GM21447 (cell line): Measurements from ENCODE around the gene NPPB.

ENCODE experiments used
- ATAC-seq: cut with Tn5 transposase; IDR thresholded peaks from one replicate; pipeline ENCODE4 v1.9.1; 2021; ENCODE audit not compliant: unreplicated experiment

The NPPB gene

DNA sequence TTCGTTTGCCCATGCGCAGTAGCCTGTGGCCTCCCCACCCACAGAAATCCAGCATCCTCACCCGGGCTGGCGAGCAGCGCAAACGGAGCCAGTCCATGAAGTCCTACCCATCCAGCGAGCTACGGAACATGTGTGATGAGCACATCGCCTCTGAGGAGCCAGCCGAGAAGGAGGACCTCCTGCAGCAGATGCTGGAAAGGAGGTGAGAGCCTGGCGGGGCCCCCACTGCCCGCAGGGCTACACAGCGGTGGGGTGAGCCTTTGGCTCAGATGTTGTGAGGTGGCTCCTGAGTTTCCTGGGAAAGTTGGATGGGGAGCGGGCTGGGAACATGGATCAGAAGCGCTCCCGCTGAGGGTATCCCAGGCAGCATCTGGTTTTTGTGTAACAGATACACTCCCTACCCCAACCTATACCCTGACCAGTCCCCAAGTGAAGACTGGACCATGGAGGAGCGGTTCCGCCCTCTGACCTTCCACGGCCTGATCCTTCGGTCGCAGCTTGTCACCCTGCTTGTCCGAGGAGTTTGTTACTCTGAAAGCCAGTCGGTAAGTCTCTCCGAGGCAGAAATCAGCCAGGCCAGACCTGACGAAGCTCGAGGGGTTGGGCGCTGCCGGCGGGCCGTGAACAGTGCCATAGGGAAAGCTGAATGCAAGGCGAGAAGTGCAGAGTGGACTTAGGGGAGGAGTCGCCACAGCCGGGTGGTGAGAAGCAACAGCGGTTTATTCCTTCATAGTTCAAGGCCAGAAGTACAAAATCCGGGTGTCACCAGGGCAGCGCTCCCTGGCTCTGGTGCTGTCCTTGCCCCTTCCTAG lies 21.6 kb downstream of the NPPB start:
- ATAC-seq = no peak

DNA sequence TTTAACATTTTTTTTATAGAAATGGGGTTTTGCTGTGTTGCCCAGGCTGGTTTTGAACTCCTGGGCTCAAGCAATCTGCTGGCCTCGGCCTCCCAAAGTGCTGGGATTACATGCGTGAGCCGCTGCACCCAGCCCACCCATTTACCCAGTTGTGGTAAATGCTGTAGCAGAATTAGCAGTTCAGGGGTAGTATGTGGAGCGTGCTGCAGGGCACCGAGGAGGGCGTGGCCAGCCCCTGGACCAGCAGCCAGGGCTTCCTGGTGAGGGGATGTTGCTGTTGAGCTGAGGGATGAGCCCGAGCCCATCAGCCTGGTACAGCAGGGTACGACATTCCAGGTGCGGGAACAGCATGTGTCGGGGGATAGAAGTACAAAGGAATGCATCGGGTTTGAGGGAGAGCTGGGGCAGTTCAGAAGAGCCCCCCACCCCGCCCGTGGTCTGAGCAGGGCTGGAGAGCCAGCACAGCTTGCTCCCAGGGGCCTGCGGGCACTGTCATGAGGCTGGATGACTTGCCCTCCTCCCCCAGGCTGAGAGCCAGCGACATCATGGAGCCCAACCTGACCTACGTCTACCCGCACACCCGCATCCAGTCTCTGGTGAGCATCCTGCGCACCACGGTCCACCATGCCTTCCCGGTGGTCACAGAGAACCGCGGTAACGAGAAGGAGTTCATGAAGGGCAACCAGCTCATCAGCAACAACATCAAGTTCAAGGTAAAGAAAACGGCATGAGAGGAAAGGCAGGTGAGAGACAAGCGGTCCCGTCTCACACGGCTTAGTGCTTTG lies 23.1 kb downstream of the NPPB start:
- ATAC-seq = no peak

DNA sequence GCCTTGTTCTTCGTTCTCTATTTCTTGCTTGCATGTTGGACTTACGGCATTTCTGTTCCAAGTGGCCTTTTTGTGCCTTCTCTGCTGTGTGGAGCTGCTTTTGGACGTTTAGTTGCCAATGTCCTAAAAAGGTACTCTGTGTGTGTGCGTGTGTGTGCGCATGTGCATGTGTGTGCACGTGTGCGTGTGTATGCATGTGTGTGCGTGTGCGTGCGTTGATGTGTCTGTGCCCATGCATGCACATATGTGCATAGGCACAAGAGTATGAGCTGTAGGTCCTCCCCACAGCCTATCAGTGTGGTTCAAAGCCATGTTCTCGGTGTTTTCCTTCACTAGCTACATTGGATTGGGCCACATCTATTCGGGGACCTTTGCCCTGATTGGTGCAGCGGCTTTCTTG lies 24.8 kb downstream of the NPPB start:
- no peak for ATAC-seq

DNA sequence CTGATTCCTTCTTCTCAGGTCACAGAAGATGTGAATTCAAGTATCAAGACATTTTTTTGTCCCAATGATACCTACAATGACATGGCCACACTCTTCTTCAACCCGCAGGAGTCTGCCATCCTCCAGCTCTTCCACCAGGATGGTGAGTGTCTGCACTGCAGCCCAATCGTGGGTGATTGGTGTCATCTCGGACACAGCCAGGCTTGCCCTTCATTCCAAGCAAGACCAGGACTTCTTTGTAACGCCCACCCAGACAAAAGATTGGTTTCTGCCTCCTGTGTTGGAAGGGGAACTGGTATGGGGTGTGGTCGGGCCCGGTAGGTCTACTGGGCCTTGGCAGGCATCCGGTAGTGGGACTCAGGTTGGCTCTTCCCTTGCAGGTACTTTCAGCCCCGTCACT lies 25.2 kb downstream of the NPPB start:
- no peak for ATAC-seq

DNA sequence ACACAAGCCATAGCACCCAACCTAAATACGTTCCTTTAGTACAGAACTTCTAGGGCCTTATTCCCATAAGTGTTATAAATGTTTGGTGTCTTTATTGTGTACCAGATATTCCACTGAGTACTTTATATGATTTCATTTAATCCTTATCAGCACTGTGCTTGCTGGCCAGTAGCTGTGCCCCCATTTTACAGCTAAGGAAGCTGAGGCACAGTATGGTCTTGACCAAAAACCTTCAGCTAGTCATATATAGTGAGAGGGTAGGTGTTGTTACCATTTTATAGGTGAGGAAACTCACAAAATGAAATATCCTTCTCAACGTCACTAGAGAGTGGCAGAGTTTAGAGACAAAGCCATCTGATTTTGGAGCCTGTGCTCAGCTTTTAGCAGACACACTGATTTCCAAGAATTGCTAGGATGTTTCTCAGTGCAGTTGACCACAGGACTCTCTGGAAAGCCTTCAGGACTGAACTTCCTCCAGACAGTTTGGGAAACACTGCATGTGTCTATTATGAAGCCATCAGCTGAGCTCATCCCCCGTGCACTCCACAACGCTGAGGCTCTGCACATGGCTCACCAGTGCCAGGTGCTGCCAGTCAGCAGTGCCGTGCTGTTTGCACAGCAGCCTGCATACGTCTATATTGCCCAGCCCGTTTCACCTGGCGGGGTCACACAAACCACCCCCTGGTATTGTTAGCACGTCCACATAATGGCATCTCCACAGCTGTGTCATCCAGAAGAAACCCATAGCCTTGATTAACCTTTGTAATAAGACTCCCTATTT lies 26.6 kb downstream of the NPPB start:
- ATAC-seq = no peak

DNA sequence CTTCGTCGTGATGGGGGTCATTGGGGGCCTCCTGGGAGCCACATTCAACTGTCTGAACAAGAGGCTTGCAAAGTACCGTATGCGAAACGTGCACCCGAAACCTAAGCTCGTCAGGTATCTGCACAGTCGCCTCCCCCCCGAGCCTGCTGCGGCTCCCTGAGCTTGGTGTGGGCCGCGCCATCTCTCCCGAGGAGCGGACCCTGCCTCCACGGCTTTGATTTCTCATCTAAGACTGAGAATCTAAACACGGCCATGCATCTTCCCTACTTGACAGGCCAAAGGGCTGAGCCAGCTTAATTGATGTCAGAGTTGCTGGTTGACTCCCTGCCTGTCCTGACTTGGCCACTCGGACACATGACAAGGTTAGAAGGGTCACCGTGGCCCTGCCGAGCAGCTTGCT lies 30.2 kb downstream of the NPPB start:
- no peak for ATAC-seq

DNA sequence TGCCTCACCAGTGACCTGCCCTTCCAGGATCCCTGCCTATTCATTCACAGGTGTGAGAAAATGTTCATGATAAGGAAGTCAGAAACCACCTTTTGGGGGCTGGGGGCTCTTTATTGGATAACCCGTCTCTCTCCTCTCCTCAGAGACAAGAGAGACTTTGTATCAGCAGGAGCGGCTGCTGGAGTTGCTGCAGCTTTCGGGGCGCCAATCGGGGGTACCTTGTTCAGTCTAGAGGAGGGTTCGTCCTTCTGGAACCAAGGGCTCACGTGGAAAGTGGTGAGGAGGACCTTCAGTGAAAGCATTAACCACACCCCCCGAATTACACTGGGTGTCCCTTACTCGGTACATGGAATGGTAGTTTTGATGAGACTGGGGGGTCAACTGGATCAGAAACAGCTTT lies 31.8 kb downstream of the NPPB start:
- no peak for ATAC-seq

DNA sequence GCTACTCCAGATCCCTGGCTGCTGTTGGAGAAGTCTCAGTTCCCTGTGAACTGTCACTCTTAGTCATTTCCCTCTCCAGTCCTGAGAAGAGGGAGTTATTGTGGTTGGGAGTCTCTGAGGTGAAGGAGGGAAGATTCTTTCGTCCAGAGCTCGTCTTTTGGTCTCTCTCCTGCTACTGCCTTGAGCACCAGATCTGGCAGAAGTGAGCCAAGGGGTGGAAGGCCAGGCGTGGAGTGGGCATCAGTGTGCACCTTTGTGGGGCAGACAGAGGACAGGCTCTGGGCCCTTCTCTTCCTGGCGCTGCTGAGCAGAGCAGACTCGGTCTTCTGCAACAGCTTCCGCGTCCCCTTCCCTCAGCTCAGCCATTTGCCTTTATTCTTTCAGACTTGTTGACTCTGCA lies 33.6 kb downstream of the NPPB start:
- ATAC-seq = no peak

DNA sequence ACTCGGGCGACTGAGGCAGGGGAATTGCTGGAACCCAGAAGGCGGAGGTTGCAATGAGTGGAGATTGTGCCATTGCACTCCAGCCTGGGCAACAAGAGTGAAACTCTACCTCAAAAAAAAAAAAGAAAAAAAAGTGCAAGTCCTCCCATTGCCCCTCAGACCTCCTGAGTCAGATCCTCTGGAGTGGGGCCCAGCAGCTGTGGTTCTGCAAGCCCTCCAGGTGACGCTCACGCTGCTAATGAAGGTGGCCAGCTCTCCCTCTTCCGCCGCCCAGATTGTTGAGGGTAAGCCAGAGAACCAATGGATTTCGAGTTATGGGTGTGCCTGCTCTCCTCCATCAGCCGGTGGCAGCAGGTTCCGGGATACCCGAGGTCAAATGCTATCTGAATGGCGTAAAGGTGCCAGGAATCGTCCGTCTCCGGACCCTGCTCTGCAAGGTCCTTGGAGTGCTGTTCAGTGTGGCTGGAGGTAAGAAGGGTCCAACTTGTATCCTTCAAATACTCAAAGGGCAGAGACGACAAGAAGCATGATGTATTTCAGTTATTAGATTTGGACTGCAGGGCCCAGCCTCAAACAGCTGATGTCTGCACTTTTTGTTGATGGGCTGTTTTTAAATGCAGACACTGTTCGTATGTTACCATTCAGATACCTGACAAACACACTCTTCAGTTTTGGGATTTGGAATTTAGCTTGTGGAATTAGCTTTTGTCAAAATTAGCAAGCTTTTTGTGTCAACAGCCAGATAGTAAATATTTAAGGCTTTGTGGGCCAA lies 35.2 kb downstream of the NPPB start:
- no peak for ATAC-seq

DNA sequence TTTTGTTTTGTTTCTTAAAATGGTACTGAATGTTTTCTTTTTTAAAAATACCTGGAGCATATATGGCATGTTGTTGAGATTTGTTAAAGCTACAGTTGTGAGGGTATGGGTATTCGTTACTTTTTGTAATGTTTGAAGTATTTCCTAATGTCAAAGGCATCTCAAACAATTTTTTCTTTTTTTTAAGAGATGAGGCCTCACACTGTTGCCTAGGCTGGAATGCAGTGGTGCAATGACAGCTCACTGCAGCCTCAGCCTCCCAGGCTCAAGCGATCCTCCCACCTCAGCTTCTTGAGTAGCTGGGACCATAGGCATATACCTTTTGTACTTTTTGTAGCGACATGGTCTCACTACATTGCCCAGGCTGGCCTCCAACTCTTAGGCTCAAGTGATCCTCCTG lies 36.7 kb downstream of the NPPB start:
- no peak for ATAC-seq

DNA sequence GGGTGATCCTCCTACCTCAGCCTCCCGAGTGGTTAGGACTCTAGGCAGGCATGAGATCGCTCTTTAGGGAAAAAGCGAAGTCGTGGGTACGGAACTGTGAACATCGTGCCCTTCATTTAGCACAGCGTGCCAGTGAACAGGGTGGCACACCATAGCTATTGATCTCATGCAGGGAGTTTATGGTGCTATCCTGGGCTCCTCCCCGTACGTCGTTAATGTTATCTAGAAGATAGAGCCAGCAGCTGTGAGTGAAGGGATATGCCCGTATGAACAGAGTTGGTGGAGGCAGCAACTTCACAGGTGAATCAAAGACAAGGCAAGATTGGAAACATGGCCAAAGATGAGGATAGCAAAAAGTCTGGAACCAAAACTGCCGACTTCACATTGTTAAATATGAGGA lies 41.6 kb downstream of the NPPB start:
- no peak for ATAC-seq

DNA sequence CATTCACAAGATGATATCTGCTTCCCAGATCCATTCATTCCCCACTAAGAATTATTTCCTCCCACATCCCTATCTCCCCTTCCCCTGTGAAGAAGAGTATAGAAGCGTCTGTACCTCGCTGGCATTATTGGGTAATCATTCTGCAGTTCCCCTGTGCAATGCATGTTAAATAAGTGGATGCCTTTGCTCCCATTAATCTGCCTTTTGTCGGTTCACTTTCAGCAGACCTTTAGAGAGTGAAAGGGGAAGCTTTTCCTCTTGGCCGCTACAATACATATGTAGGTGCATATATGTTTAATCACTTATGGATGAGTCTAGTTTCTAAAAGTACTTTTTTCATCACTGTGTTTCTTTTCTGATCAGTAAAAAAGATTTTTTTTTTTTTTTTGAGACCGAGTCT lies 45.7 kb downstream of the NPPB start:
- no peak for ATAC-seq
